ENCODE data around the gene LKAAEAR1.

The LKAAEAR1 gene

DNA sequence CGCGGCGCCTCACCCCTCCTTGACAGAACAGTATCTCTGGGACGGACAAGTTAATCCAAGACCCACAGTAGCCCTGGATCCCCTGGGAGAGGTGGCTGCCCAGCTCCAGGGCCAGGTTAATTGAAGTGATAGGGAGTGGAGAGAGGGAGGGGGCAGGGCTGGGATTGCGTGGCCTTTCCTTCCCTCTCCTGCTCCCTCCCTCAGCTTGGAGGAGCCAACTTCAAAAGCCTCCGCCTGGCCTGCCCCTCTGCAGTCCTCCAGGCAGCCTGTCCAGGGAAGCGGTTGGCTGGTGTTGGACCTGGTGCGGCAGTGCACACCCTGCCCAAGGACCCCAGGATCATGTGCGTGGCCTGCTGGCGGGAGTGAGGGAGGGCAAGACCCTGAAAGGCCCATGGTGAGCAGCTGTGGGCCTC lies 48.3 kb downstream of the LKAAEAR1 start, which contains the start of gene C20orf204:
TSS of gene C20orf204 (plus strand) at position 250 of the 413 bp plus-strand sequence. CDS start at position 392, 142 bp downstream.
- no peak for FAIRE-seq

DNA sequence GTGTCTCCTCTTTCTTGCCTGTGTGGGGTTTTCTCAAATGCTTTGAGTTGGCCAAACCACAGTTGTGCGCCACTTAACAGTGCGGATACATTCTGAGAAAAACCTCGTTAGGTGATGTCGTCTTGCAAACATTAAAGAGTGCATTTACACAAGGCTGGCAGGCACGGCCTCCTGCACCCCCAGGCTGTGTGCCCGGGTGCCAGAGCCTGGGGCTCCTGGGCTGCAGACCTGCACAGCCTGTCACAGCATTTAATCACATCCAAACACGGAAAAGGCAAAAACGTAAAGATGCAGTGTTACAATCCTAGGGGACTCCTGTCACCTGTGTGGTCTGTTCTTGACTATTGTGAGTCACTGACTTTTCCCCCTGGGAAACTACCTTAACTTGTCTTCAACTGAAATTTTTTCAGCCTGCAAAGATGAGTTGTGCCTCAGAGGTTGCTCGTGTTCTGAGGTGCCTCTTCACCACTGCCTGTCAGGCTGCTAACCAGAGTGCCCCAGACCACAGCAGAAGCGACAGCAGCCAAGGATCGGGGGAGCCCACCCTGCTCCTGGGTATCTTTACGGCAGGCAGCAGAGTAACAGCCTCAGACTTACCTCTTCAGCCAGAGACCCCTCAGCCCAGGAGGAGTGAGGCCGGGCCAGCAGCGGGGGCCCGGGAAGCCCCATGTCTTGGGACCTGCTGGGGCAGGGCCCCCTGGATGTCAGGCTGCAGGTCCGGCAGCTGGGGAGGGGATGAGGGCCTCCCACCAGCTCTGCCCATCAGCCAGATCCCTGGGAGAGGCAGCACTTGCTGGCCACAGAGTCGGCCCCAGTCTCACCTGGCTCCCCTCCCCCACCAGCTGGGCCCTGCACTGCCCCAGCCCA lies 48.9 kb downstream of the LKAAEAR1 start:
- no peak for FAIRE-seq

DNA sequence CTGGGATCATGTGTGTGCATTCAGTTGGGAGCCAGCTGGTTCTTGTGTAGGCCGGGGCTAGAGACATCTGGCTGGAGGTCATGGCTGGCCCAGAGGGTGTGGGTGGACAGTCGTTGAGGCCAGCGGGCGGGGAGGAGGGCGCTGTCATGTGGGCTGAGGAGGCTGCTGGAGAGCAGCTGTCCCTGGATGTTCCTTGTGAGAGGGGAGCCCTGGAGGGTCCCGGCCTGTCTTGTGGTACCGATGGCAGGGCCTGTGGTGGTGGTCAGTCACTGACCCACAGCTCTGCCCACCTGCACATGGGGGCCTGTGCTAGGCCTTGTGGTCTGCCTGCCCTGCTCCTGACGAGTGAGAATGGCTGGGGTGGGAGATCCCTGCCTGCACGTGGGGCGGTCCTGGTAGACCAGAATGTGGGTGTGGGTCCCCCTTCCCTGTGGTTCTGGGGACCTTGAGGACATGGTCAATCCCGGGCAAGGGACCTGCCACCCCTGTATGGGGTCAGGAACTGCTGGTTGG lies 50.2 kb downstream of the LKAAEAR1 start:
- no peak for FAIRE-seq

Measured in TTC549 (cell line).